Measurements from ENCODE around the gene C2CD2. TPM values are rescaled to one million over a fixed set of nuclear protein-coding genes. Genes with fewer than 3 reads are reported as not detected.

The C2CD2 gene
- total and polyA plus RNA-seq, 2 donors (not counting 1 experiment from before 2014, with no cell fraction given) = 6.8 to 11.9 TPM

DNA sequence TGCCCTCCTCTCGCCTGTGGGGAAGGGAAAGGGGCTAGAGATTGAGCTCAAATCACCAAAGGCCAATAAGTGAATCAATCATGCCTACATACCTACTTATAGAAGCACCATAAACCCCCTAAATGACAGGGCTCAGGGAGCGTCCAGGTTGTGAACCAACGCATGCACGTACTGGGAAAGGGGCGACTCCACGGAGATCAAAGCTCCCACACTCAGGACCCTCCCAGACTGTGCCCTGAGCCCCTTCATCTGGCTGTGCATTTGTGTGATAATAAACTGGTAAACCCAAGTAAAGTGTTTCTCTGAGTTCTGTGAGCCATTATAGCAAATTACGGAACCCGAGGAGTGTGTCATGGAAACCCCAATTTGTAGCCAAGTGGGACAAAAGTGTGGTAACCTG lies 50.9 kb downstream of the C2CD2 start:
- 97% methylated on average over 3 of the region's 8 CpGs for WGBS (ENCODE audit: insufficient coverage)
- no peaks in the 10 kb centered on the region for H3K27me3 Mint-ChIP-seq
- H3K79me2 ChIP-seq (ENCODE audit: control insufficient read depth, insufficient read depth, low read length) = no peaks in the 10 kb centered on the region
- no peaks in the 10 kb centered on the region for H3K9me3 ChIP-seq (ENCODE audit: control extremely low read depth in 1 of 3, control insufficient read depth in 2 of 3, insufficient read depth in 1 of 3, low read length in 2 of 3)
- ATAC-seq (ENCODE audit: low read depth) = no peak
- no peak overlapping the region for H3K4me2 ChIP-seq (replicated peaks; ENCODE audit: low read depth, low read length, poor library complexity, severe bottlenecking)
- no peaks in the 10 kb centered on the region for H3K4me1 ChIP-seq (ENCODE audit: control insufficient read depth in 2 of 2, insufficient read depth in 2 of 2, low read length in 2 of 2)
- no peak overlapping the region for H3K4me3 Mint-ChIP-seq
- no peak overlapping the region for H3K27ac Mint-ChIP-seq
- H3K4me1 Mint-ChIP-seq = peaks cover 2% of the 10 kb centered on the region
- DNase-seq = no peak
- TF ChIP-seq, protein P1, sequence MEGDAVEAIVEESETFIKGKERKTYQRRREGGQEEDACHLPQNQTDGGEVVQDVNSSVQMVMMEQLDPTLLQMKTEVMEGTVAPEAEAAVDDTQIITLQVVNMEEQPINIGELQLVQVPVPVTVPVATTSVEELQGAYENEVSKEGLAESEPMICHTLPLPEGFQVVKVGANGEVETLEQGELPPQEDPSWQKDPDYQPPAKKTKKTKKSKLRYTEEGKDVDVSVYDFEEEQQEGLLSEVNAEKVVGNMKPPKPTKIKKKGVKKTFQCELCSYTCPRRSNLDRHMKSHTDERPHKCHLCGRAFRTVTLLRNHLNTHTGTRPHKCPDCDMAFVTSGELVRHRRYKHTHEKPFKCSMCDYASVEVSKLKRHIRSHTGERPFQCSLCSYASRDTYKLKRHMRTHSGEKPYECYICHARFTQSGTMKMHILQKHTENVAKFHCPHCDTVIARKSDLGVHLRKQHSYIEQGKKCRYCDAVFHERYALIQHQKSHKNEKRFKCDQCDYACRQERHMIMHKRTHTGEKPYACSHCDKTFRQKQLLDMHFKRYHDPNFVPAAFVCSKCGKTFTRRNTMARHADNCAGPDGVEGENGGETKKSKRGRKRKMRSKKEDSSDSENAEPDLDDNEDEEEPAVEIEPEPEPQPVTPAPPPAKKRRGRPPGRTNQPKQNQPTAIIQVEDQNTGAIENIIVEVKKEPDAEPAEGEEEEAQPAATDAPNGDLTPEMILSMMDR (IDR thresholded peaks at IDR 0.05) = no peak
- TF ChIP-seq EZH2 (IDR thresholded peaks at IDR 0.05; ENCODE audit: borderline replicate concordance, insufficient read depth, low read depth, low read length, poor library complexity, severe bottlenecking) = no peak
- no peak overlapping the region for H2AFZ ChIP-seq (ENCODE audit: insufficient read depth, low read depth, low read length, poor library complexity, severe bottlenecking)
- no peak overlapping the region for H3K4me3 ChIP-seq (ENCODE audit: control extremely low read depth in 1 of 5, extremely low read depth in 1 of 5, insufficient read depth in 1 of 5, low read depth in 2 of 5, low read length in 4 of 5)
- no peak overlapping the region for H3K9ac ChIP-seq (ENCODE audit: low read length)
- POLR2A ChIA-PET = no interaction called here
- CTCF ChIA-PET = no interaction called here
- H3K27me3 ChIP-seq (replicated peaks in 1 of 4; ENCODE audit: control extremely low read depth in 1 of 4, control insufficient read depth in 3 of 4, insufficient read depth in 4 of 4, low read length in 3 of 4) = no peaks in the 10 kb centered on the region
- H3K36me3 ChIP-seq (replicated peaks in 1 of 2; ENCODE audit: control extremely low read depth in 1 of 2, control insufficient read depth in 1 of 2, extremely low read depth in 1 of 2, insufficient read depth in 2 of 2, low read length in 1 of 2) = peaks cover 1 to 21% of the 10 kb centered on the region in 2 experiments
- intact Hi-C loops (cut with micrococcal nuclease) = no loop called here
- no peaks in the 10 kb centered on the region for H4K20me1 ChIP-seq (ENCODE audit: control insufficient read depth, insufficient read depth, low read length, poor library complexity, severe bottlenecking)
- no peak overlapping the region for H3K27ac ChIP-seq (ENCODE audit: low read length in 2 of 2)
- no peaks in the 10 kb centered on the region for H3K9me3 Mint-ChIP-seq (ENCODE audit: insufficient read depth)

GRCh38 chr21:41901782-41902181 lies 52.0 kb downstream of the C2CD2 start:
- TF ChIP-seq, protein P1 (IDR thresholded peaks at IDR 0.05) = no peak
- no peak for TF ChIP-seq EZH2 (IDR thresholded peaks at IDR 0.05; ENCODE audit: borderline replicate concordance, insufficient read depth, low read depth, low read length, poor library complexity, severe bottlenecking)
- H3K9me3 ChIP-seq (ENCODE audit: control extremely low read depth in 1 of 3, control insufficient read depth in 2 of 3, insufficient read depth in 1 of 3, low read length in 2 of 3) = no peaks in the 10 kb centered on the region
- no peaks in the 10 kb centered on the region for H3K4me1 ChIP-seq (ENCODE audit: control insufficient read depth in 2 of 2, insufficient read depth in 2 of 2, low read length in 2 of 2)
- no peaks in the 10 kb centered on the region for H4K20me1 ChIP-seq (ENCODE audit: control insufficient read depth, insufficient read depth, low read length, poor library complexity, severe bottlenecking)
- DNase-seq = no peak
- no peaks in the 10 kb centered on the region for H3K79me2 ChIP-seq (ENCODE audit: control insufficient read depth, insufficient read depth, low read length)
- no peaks in the 10 kb centered on the region for H3K9me3 Mint-ChIP-seq (ENCODE audit: insufficient read depth)
- WGBS (ENCODE audit: insufficient coverage) = 100% methylated on average over 1 of the region's 3 CpGs
- CTCF ChIA-PET = no interaction called here
- H3K9ac ChIP-seq (ENCODE audit: low read length) = no peak overlapping the region
- H3K27me3 Mint-ChIP-seq = no peaks in the 10 kb centered on the region
- no peak for ATAC-seq (ENCODE audit: low read depth)
- H2AFZ ChIP-seq (ENCODE audit: insufficient read depth, low read depth, low read length, poor library complexity, severe bottlenecking) = no peak overlapping the region
- peaks cover 2% of the 10 kb centered on the region for H3K4me1 Mint-ChIP-seq
- H3K4me3 ChIP-seq (ENCODE audit: control extremely low read depth in 1 of 5, extremely low read depth in 1 of 5, insufficient read depth in 1 of 5, low read depth in 2 of 5, low read length in 4 of 5) = no peak overlapping the region
- no peaks in the 10 kb centered on the region for H3K27me3 ChIP-seq (replicated peaks in 1 of 4; ENCODE audit: control extremely low read depth in 1 of 4, control insufficient read depth in 3 of 4, insufficient read depth in 4 of 4, low read length in 3 of 4)
- peaks cover 1 to 15% of the 10 kb centered on the region in 2 experiments for H3K36me3 ChIP-seq (replicated peaks in 1 of 2; ENCODE audit: control extremely low read depth in 1 of 2, control insufficient read depth in 1 of 2, extremely low read depth in 1 of 2, insufficient read depth in 2 of 2, low read length in 1 of 2)
- H3K4me3 Mint-ChIP-seq = no peak overlapping the region
- H3K4me2 ChIP-seq (replicated peaks; ENCODE audit: low read depth, low read length, poor library complexity, severe bottlenecking) = no peak overlapping the region
- POLR2A ChIA-PET = no interaction called here
- no peak overlapping the region for H3K27ac ChIP-seq (ENCODE audit: low read length in 2 of 2)
- intact Hi-C loops (cut with micrococcal nuclease) = no loop called here
- no peak overlapping the region for H3K27ac Mint-ChIP-seq
